Stomach (tissue), 4 donors: Measurements from ENCODE around the gene PTPRE.

Experiments used
- EP300 ChIP-seq: sonication (generic); formaldehyde crosslinking; IDR thresholded peaks from one replicate; pipeline ENCODE4 v1.6.1; 2017; ENCODE audit warnings: antibody characterized with exemption
- POLR2AphosphoS5 ChIP-seq, 3 donors: sonication (generic); formaldehyde crosslinking; IDR thresholded peaks; one replicate each; pipeline ENCODE4 v1.6.1; 2016; ENCODE audit warnings: antibody characterized with exemption in 3 of 3
- TF ChIP-seq, protein P1 (sequence below), 7 experiments: fragments of 450-650 bp in 4 of 7; fragments of 200-600 bp in 3 of 7; sonication (generic) in 3 of 7; IDR thresholded peaks; one replicate each; pipeline ENCODE4 v1.5.1; 2016 to 2019; ENCODE audit warnings: antibody characterized with exemption in 7 of 7, control low read depth in 2 of 7, mild to moderate bottlenecking in 1 of 7

DNA sequence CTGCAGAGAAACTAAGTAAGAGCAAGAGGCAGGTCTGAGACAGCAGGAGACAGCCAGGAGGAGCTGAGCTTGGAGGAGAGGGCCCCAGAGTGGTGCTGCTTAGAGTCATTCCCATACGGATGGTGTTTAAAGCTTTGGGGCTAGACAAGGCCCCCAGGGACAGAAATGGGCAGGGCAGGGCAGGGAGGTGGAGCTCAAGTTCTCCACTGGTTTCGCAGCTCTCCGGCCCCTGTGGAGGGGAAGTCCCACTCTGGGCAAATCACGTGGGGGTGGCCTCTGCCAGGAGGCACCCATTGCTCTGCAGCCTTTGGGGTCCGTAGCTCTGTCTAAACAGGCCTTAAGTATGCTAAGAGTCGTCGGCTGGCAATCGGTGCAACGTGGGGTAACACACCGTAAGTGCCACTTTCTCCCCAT, 1.0 kb upstream of the PTPRE start:
- TF ChIP-seq, protein P1, sequence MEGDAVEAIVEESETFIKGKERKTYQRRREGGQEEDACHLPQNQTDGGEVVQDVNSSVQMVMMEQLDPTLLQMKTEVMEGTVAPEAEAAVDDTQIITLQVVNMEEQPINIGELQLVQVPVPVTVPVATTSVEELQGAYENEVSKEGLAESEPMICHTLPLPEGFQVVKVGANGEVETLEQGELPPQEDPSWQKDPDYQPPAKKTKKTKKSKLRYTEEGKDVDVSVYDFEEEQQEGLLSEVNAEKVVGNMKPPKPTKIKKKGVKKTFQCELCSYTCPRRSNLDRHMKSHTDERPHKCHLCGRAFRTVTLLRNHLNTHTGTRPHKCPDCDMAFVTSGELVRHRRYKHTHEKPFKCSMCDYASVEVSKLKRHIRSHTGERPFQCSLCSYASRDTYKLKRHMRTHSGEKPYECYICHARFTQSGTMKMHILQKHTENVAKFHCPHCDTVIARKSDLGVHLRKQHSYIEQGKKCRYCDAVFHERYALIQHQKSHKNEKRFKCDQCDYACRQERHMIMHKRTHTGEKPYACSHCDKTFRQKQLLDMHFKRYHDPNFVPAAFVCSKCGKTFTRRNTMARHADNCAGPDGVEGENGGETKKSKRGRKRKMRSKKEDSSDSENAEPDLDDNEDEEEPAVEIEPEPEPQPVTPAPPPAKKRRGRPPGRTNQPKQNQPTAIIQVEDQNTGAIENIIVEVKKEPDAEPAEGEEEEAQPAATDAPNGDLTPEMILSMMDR (IDR thresholded peaks at IDR 0.05), result no peak
- no peak for TF ChIP-seq POLR2AphosphoS5 (IDR thresholded peaks at IDR 0.05)
- TF ChIP-seq EP300, result no peak
